ENCODE results near the gene SMAD4.

The SMAD4 gene

DNA sequence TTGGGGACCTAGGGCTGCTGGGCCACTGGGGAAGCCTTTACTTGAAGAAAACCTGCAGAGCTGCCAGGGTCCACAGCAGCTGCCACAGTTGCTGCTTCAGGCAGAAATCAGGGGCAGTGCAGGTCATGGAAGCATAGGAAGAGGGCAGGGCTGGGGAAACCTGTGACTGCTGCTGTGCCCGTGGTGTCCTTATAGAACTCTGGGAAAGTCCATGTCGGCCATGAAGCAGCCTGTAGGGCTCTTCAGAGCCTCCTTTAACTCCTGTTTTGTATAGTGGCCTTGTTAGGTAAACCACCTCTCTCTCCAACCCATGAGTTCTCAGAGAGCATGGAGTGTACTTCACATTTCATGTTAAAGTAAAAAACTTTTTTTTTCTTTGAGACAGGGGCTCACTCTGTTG lies 62.1 kb downstream of the SMAD4 start:
- no peak for TF ChIP-seq CTCF (IDR thresholded peaks at IDR 0.05)

DNA sequence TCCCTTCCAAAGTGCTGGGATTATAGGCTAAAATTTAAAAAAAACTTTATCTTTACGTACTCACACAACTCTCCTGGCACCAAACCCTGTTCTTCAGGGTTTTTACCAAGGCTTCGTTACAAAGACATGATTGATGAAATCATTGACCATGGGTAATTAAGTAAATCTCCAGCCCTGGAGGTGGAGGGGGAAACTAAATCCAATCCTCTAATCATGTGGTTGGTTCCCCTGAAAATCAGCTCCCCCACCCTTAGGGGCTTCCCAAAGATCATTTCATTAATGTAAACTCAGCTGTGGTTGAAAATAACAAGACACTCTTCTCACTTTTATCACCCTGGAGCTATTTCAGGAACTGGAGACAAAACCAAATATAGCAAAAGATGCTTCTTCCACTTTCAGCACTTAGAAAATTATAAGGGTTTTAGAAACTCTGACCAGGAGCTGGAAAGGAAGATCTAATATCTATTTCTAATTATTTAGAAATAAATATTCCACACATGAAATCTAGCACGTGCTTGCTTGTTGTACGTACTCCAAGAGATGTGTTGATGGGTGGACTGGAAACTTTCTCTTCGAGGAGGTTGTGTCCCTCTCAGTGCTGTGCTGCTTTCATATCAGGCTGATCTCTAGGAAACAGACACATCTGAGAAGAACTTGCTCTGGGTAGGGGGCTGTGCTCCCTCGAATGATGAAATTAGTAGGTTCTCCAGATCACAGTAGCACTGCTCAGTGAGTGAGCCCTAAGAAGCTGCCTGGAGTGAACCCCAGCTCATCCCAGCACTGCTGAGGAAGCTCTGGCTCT lies 67.2 kb downstream of the SMAD4 start:
- TF ChIP-seq CTCF (IDR thresholded peaks at IDR 0.05) = no peak

- no peak for TF ChIP-seq CTCF (IDR thresholded peaks at IDR 0.05)
These were observed 68.1 kb downstream of the SMAD4 start for GRCh38 chr18:51098082-51098481.

GRCh38 chr18:51098513-51098912 lies 68.5 kb downstream of the SMAD4 start:
- TF ChIP-seq CTCF (IDR thresholded peaks at IDR 0.05) = no peak

DNA sequence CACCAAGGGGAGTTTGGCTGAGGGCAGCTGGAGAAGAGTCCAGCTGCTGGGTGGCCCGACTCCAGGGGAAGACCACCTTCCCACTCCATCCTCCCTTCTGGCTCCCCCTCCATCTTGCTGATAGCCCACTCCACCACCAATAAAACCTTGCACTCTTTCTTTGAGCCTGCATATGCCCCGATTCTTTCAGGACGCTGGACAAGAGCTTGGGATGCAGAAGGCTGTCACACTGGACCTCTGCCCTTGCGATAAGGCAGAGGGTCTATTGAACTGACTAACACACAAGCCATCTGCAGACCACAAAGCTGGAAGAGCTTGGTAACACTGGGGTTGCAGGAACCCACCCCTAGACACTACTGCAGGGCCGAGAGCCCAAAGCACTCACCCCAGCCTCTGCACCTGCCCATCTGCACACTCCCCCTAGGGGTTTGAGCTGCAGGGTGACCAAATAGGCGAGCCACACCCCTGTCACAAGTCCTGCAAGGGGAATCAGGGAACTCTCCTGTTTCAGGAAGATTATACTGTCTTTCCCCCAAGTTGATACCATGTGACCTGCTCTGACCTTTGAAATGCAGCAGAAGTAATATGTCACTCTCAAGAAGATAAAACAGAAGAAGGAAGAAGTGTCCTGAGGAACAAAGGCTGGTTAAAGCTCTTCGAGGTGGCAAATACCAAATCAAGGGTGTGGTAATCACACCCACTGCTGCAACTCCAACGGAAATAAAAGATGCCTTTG lies 70.5 kb downstream of the SMAD4 start:
- no peak for TF ChIP-seq CTCF (IDR thresholded peaks at IDR 0.05)

DNA sequence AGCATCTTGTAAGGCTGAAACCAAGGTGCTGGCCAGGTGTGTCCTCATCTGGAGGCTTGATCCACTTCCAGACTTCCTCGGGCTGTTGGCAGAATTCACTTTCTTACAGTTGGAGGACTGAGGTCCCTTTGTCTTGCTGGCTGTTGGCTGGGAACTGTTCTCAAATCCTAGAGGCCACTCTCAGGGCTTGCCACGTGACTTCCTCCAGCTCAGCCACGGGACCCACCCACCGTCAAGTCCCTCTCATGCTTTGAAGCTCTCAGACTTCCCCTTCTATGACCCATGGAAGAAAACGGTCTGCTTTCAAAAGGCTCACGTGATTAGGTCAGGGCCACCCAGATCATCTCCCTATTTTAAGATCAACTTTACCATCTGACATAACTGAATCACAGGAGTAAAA lies 77.1 kb downstream of the SMAD4 start:
- no peak for TF ChIP-seq CTCF (IDR thresholded peaks at IDR 0.05)

GRCh38 chr18:51107598-51108305 lies 77.7 kb downstream of the SMAD4 start:
- no peak for TF ChIP-seq CTCF (IDR thresholded peaks at IDR 0.05)
